HepG2 (cell line): ENCODE measurements around the gene MC1R. TPM values are rescaled to one million over a fixed set of nuclear protein-coding genes. Genes with fewer than 3 reads are reported as not detected.
A peak's percentile ranks its signal among the peaks of the same experiment; 100 is the strongest.

Experiments
- ARNTL ChIP-seq: sonication (generic); formaldehyde crosslinking; IDR thresholded peaks from 2 replicates; pipeline ENCODE4 v1.4.0; 2020; ENCODE audit warnings: mild to moderate bottlenecking, missing genetic modification reagents
- FOXC1 ChIP-seq: sonication (generic); formaldehyde crosslinking; IDR thresholded peaks from 2 replicates; pipeline ENCODE4 v1.8.0; 2022; ENCODE audit warnings: mild to moderate bottlenecking, missing genetic modification reagents, borderline replicate concordance
- HHEX ChIP-seq: IDR thresholded peaks from 2 replicates; pipeline ENCODE4 v1.6.1; 2016; ENCODE audit warnings: control low read depth
- KDM5B ChIP-seq: sonication (generic); formaldehyde crosslinking; IDR thresholded peaks from 2 replicates; pipeline ENCODE4 v1.4.0; 2020; ENCODE audit warnings: missing genetic modification reagents, mild to moderate bottlenecking, borderline replicate concordance
- MZF1 ChIP-seq: sonication (generic); formaldehyde crosslinking; IDR thresholded peaks from 2 replicates; pipeline ENCODE4 v1.8.1; 2023; ENCODE audit warnings: mild to moderate bottlenecking, missing genetic modification reagents, borderline replicate concordance
- POLR2G ChIP-seq: fragments of 200-400 bp; formaldehyde crosslinking; IDR thresholded peaks from 2 replicates; pipeline ENCODE4 v1.6.1; 2018; ENCODE audit warnings: mild to moderate bottlenecking, low read depth, low read length, moderate library complexity
- ZBTB38 ChIP-seq: sonication (generic); formaldehyde crosslinking; IDR thresholded peaks from 2 replicates; pipeline ENCODE4 v1.5.1; 2020; ENCODE audit warnings: mild to moderate bottlenecking, missing genetic modification reagents
- ZFYVE20 ChIP-seq: sonication (generic); formaldehyde crosslinking; IDR thresholded peaks from 2 replicates; pipeline ENCODE4 v1.8.0; 2023; ENCODE audit warnings: low read depth, mild to moderate bottlenecking, moderate library complexity, missing genetic modification reagents, borderline replicate concordance
- ZNF205 ChIP-seq: IDR thresholded peaks from 2 replicates; pipeline ENCODE4 v1.6.1; 2018; ENCODE audit warnings: missing biosample characterization, missing genetic modification reagents
- ZNF234 ChIP-seq: sonication (generic); formaldehyde crosslinking; conservative IDR thresholded peaks from 2 replicates; pipeline ENCODE4 v1.5.1; 2020; ENCODE audit warnings: mild to moderate bottlenecking, missing genetic modification reagents
- ZNF253 ChIP-seq: sonication (generic); formaldehyde crosslinking; IDR thresholded peaks from 2 replicates; pipeline ENCODE4 v1.8.0; 2022; ENCODE audit warnings: mild to moderate bottlenecking, missing genetic modification reagents, borderline replicate concordance
- ZNF383 ChIP-seq: sonication (generic); formaldehyde crosslinking; IDR thresholded peaks from 2 replicates; pipeline ENCODE4 v1.4.0; 2020; ENCODE audit warnings: missing genetic modification reagents, mild to moderate bottlenecking, borderline replicate concordance
- ZNF564 ChIP-seq: sonication (generic); formaldehyde crosslinking; IDR thresholded peaks from 2 replicates; pipeline ENCODE4 v1.8.1; 2023; ENCODE audit warnings: mild to moderate bottlenecking, missing genetic modification reagents
- polyA plus RNA-seq, 8 experiments: library from polyadenylated mRNA; depleted of rRNA in 3 of 8; stranded (reverse) in 7 of 8; unstranded in 1 of 8; fragments of >200 nt; fragmentation: Illumina TruSeq in 4 of 8; extraction: Trizol in 4 of 8; gene quantifications; 2 replicates each; pipeline versions ENCODE4 v1.2.1 to v1.2.3, GENCODE V29; 2011 to 2016; ENCODE audit warnings: low read depth in 4 of 8, missing spikeins in 1 of 8, mixed read lengths in 1 of 8; ENCODE audit not compliant: insufficient read depth in 1 of 8
- total RNA-seq, 5 experiments: library from RNA; depleted of rRNA; stranded (reverse); fragments of >200 nt; fragmentation: Illumina TruSeq; extraction: Trizol; gene quantifications; 2 replicates each; pipeline ENCODE4 v1.2.3, GENCODE V29; 2016; ENCODE audit warnings: low read depth in 1 of 5
- TF ChIP-seq, protein P1 (sequence below): sonication (generic); formaldehyde crosslinking; IDR thresholded peaks from 2 replicates; pipeline ENCODE4 v1.4.0; 2020; ENCODE audit warnings: missing genetic modification reagents, mild to moderate bottlenecking, borderline replicate concordance
- TF ChIP-seq, protein P2 (sequence below): IDR thresholded peaks from 2 replicates; pipeline ENCODE4 v1.6.1; 2016; ENCODE audit warnings: missing genetic modification reagents, missing compliant biosample characterization
- TF ChIP-seq, protein P3 (sequence below): sonication (generic); formaldehyde crosslinking; IDR thresholded peaks from 2 replicates; pipeline ENCODE4 v1.5.1; 2020; ENCODE audit warnings: mild to moderate bottlenecking, missing genetic modification reagents, borderline replicate concordance
- TF ChIP-seq, protein P4 (sequence below): sonication (generic); formaldehyde crosslinking; IDR thresholded peaks from 2 replicates; pipeline ENCODE4 v1.8.0; 2023; ENCODE audit warnings: mild to moderate bottlenecking, missing genetic modification reagents
- TF ChIP-seq, protein P5 (sequence below): IDR thresholded peaks from 2 replicates; pipeline ENCODE4 v1.6.1; 2016; ENCODE audit warnings: missing biosample characterization, missing genetic modification reagents, low read depth

Gene MC1R
- total and polyA plus RNA-seq, 2 of the 13 experiments (the other 11 are each of a cell fraction or from before 2014, with no cell fraction given): 9.1 to 14.8 TPM

DNA sequence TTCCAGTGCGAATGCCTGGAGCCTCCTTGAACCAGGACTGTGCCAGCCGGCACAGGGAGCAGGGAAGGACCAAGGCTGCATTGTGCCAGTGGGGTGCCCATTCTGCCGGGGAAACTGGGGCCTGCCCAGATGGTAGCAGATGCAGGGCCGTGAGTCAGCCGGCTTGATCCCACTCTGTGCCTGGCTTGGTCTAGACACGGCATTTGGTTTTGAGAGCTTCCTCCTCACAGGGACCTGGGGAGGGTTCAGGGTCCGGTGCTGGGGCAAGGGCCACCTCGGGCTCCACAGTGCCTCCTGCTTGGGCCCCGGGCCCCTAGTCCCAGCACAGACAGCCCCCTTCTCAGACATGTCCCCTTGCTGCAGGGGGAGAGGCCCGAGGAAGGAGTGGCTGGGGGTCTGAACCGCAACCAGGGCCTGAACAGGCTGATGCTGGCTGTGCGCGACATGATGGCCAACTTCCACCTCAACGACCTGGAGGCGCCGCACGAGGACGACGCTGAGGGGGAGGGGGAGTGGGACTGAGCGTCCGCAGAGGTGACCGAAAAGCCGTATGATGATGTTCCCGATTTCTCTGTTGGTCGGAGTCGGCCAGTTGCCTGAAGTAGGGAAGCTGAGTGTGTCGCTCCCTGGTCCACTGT is 7.8 kb upstream of the MC1R start (continued):
- TF ChIP-seq, protein P1, sequence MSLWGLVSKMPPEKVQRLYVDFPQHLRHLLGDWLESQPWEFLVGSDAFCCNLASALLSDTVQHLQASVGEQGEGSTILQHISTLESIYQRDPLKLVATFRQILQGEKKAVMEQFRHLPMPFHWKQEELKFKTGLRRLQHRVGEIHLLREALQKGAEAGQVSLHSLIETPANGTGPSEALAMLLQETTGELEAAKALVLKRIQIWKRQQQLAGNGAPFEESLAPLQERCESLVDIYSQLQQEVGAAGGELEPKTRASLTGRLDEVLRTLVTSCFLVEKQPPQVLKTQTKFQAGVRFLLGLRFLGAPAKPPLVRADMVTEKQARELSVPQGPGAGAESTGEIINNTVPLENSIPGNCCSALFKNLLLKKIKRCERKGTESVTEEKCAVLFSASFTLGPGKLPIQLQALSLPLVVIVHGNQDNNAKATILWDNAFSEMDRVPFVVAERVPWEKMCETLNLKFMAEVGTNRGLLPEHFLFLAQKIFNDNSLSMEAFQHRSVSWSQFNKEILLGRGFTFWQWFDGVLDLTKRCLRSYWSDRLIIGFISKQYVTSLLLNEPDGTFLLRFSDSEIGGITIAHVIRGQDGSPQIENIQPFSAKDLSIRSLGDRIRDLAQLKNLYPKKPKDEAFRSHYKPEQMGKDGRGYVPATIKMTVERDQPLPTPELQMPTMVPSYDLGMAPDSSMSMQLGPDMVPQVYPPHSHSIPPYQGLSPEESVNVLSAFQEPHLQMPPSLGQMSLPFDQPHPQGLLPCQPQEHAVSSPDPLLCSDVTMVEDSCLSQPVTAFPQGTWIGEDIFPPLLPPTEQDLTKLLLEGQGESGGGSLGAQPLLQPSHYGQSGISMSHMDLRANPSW: no peak
- TF ChIP-seq POLR2G (0 out of 2 replicates have a peak, but pooled peaks have one; percentile 2), ZFYVE20 (CRISPR knock-in tag) (no peak), ZNF234 (CRISPR knock-in tag) (no peak), ARNTL (CRISPR knock-in tag) (no peak), ZNF383 (CRISPR knock-in tag) (no peak), HHEX (CRISPR knock-in tag) (no peak), MZF1 (CRISPR knock-in tag) (no peak), ZBTB38 (no peak; the same call in 1 of the 2 replicates), ZNF564 (CRISPR knock-in tag) (no peak), FOXC1 (0 out of 2 replicates have a peak, but pooled peaks have one; percentile 23), ZNF253 (CRISPR knock-in tag) (no peak), KDM5B (peak; percentile 14; the same call in 1 of the 2 replicates), ZNF205 (CRISPR knock-in tag) (no peak)
- TF ChIP-seq, protein P2, sequence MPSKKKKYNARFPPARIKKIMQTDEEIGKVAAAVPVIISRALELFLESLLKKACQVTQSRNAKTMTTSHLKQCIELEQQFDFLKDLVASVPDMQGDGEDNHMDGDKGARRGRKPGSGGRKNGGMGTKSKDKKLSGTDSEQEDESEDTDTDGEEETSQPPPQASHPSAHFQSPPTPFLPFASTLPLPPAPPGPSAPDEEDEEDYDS (CRISPR knock-in tag): peak; percentile 9; the same call in 1 of the 2 replicates
- TF ChIP-seq, protein P3, sequence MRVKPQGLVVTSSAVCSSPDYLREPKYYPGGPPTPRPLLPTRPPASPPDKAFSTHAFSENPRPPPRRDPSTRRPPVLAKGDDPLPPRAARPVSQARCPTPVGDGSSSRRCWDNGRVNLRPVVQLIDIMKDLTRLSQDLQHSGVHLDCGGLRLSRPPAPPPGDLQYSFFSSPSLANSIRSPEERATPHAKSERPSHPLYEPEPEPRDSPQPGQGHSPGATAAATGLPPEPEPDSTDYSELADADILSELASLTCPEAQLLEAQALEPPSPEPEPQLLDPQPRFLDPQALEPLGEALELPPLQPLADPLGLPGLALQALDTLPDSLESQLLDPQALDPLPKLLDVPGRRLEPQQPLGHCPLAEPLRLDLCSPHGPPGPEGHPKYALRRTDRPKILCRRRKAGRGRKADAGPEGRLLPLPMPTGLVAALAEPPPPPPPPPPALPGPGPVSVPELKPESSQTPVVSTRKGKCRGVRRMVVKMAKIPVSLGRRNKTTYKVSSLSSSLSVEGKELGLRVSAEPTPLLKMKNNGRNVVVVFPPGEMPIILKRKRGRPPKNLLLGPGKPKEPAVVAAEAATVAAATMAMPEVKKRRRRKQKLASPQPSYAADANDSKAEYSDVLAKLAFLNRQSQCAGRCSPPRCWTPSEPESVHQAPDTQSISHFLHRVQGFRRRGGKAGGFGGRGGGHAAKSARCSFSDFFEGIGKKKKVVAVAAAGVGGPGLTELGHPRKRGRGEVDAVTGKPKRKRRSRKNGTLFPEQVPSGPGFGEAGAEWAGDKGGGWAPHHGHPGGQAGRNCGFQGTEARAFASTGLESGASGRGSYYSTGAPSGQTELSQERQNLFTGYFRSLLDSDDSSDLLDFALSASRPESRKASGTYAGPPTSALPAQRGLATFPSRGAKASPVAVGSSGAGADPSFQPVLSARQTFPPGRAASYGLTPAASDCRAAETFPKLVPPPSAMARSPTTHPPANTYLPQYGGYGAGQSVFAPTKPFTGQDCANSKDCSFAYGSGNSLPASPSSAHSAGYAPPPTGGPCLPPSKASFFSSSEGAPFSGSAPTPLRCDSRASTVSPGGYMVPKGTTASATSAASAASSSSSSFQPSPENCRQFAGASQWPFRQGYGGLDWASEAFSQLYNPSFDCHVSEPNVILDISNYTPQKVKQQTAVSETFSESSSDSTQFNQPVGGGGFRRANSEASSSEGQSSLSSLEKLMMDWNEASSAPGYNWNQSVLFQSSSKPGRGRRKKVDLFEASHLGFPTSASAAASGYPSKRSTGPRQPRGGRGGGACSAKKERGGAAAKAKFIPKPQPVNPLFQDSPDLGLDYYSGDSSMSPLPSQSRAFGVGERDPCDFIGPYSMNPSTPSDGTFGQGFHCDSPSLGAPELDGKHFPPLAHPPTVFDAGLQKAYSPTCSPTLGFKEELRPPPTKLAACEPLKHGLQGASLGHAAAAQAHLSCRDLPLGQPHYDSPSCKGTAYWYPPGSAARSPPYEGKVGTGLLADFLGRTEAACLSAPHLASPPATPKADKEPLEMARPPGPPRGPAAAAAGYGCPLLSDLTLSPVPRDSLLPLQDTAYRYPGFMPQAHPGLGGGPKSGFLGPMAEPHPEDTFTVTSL (CRISPR knock-in tag): no peak
- TF ChIP-seq, protein P4, sequence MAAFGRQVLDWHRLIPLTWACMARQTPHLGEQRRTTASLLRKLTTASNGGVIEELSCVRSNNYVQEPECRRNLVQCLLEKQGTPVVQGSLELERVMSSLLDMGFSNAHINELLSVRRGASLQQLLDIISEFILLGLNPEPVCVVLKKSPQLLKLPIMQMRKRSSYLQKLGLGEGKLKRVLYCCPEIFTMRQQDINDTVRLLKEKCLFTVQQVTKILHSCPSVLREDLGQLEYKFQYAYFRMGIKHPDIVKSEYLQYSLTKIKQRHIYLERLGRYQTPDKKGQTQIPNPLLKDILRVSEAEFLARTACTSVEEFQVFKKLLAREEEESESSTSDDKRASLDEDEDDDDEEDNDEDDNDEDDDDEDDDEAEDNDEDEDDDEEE: 0 out of 2 replicates have a peak, but pooled peaks have one; percentile 25
- TF ChIP-seq, protein P5, sequence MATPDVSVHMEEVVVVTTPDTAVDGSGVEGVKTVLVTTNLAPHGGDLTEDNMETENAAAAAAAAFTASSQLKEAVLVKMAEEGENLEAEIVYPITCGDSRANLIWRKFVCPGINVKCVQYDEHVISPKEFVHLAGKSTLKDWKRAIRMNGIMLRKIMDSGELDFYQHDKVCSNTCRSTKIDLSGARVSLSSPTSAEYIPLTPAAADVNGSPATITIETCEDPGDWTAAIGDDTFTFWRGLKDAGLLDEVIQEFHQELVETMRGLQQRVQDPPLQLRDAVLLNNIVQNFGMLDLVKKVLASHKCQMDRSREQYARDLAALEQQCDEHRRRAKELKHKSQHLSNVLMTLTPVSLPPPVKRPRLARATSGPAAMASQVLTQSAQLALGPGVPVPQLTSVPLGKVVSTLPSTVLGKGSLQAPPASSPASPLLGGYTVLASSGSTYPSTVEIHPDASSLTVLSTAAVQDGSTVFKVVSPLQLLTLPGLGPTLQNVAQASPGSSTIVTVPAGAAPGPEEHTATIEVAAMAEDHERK: no peak
